Liver (tissue), 9 donors: Measurements from ENCODE around the gene LAMB4. TPM values are rescaled to one million over a fixed set of nuclear protein-coding genes. Genes with fewer than 3 reads are reported as not detected.

ENCODE experiments used
- DNase-seq: peaks from one replicate; pipeline ENCODE4 v3.0.0-alpha.2; 2017; ENCODE audit warnings: low spot score
- H3K27ac ChIP-seq, 2 donors: one replicate each; pipeline ENCODE4 v1.7.0; 2013; ENCODE audit warnings: inconsistent platforms in 2 of 2, low read length in 2 of 2, control low read depth in 1 of 2, low read depth in 1 of 2, mild to moderate bottlenecking in 1 of 2
- H3K27me3 ChIP-seq, 4 donors: one replicate each; pipeline versions ENCODE4 v1.6.1 to v1.7.0; 2013; ENCODE audit warnings: low read length in 3 of 4, inconsistent platforms in 1 of 4, mild to moderate bottlenecking in 1 of 4, moderate library complexity in 1 of 4; ENCODE audit not compliant: control insufficient read depth in 4 of 4, insufficient read depth in 4 of 4
- H3K36me3 ChIP-seq, 4 donors: one replicate each; pipeline versions ENCODE4 v1.6.1 to v1.7.0; 2013; ENCODE audit warnings: low read length in 3 of 4, mild to moderate bottlenecking in 3 of 4, low read depth in 1 of 4, moderate library complexity in 1 of 4; ENCODE audit not compliant: control insufficient read depth in 4 of 4, insufficient read depth in 3 of 4
- H3K4me1 ChIP-seq, 4 donors: one replicate each; pipeline versions ENCODE4 v1.6.1 to v1.7.0; 2013; ENCODE audit warnings: low read length in 3 of 4, mild to moderate bottlenecking in 3 of 4, moderate library complexity in 1 of 4; ENCODE audit not compliant: control insufficient read depth in 4 of 4, insufficient read depth in 4 of 4
- H3K4me3 ChIP-seq, 3 donors: one replicate each; pipeline versions ENCODE4 v1.6.1 to v1.7.0; 2013; ENCODE audit warnings: low read length in 3 of 3, control low read depth in 1 of 3, low read depth in 1 of 3, mild to moderate bottlenecking in 1 of 3
- H3K9ac ChIP-seq, 2 donors: one replicate each; pipeline ENCODE4 v1.7.0; 2013; ENCODE audit warnings: low read length in 2 of 2, mild to moderate bottlenecking in 2 of 2, moderate library complexity in 2 of 2, control low read depth in 1 of 2, low read depth in 1 of 2
- H3K9me3 ChIP-seq, 4 donors: one replicate each; pipeline versions ENCODE4 v1.6.1 to v1.7.0; 2013; ENCODE audit warnings: low read length in 3 of 4; ENCODE audit not compliant: control insufficient read depth in 4 of 4
- EGR1 ChIP-seq, 2 donors: IDR thresholded peaks; 2 replicates each; pipeline ENCODE4 v1.6.1; 2016 to 2018; ENCODE audit warnings: antibody characterized with exemption in 2 of 2, low read depth in 2 of 2
- FOXA1 ChIP-seq: IDR thresholded peaks from 2 replicates; pipeline ENCODE4 v1.6.1; 2016; ENCODE audit warnings: antibody characterized with exemption
- FOXA2 ChIP-seq: IDR thresholded peaks from 2 replicates; pipeline ENCODE4 v1.6.1; 2016; ENCODE audit warnings: antibody characterized with exemption
- GABPA ChIP-seq, 2 donors: IDR thresholded peaks in 1 of 2; conservative IDR thresholded peaks in 1 of 2; 2 replicates each; pipeline ENCODE4 v1.6.1; 2016; ENCODE audit warnings: antibody characterized with exemption in 2 of 2, mild to moderate bottlenecking in 1 of 2, moderate library complexity in 1 of 2
- HNF4A ChIP-seq, 2 donors: conservative IDR thresholded peaks; 2 replicates each; pipeline ENCODE4 v1.6.1; 2016; ENCODE audit warnings: antibody characterized with exemption in 2 of 2, mild to moderate bottlenecking in 2 of 2
- HNF4G ChIP-seq: IDR thresholded peaks from 2 replicates; pipeline ENCODE4 v1.6.1; 2016; ENCODE audit warnings: antibody characterized with exemption
- JUND ChIP-seq, 2 donors: IDR thresholded peaks; 2 replicates each; pipeline ENCODE4 v1.6.1; 2016; ENCODE audit warnings: antibody characterized with exemption in 2 of 2
- MAX ChIP-seq: IDR thresholded peaks from 2 replicates; pipeline ENCODE4 v1.6.1; 2016; ENCODE audit warnings: antibody characterized with exemption
- NR2F2 ChIP-seq: IDR thresholded peaks from 2 replicates; pipeline ENCODE4 v1.6.1; 2016; ENCODE audit warnings: antibody characterized with exemption
- RAD21 ChIP-seq, 2 donors: IDR thresholded peaks; 2 replicates each; pipeline ENCODE4 v1.6.1; 2016; ENCODE audit warnings: antibody characterized with exemption in 2 of 2, mild to moderate bottlenecking in 2 of 2
- REST ChIP-seq: IDR thresholded peaks from 2 replicates; pipeline ENCODE4 v1.6.1; 2016; ENCODE audit warnings: antibody characterized with exemption, mild to moderate bottlenecking
- RXRA ChIP-seq, 2 donors: IDR thresholded peaks; 2 replicates each; pipeline ENCODE4 v1.6.1; 2017 to 2018; ENCODE audit warnings: antibody characterized with exemption in 2 of 2, mild to moderate bottlenecking in 1 of 2
- SP1 ChIP-seq: IDR thresholded peaks from 2 replicates; pipeline ENCODE4 v1.6.1; 2018; ENCODE audit warnings: antibody characterized with exemption, mild to moderate bottlenecking
- TAF1 ChIP-seq: conservative IDR thresholded peaks from 2 replicates; pipeline ENCODE4 v1.6.1; 2016; ENCODE audit warnings: antibody characterized with exemption, mild to moderate bottlenecking
- YY1 ChIP-seq: IDR thresholded peaks from 2 replicates; pipeline ENCODE4 v1.6.1; 2016; ENCODE audit warnings: antibody characterized with exemption, mild to moderate bottlenecking
- ZBTB33 ChIP-seq: IDR thresholded peaks from 2 replicates; pipeline ENCODE4 v1.6.1; 2016; ENCODE audit warnings: antibody characterized with exemption
- WGBS: extraction: QIAGEN DNeasy Blood & Tissue Kit; methylation state at CpG from one replicate; pipeline ENCODE4 v1.1.7; 2013; 5-methylcytosine and 5-hydroxymethylcytosine counted together
- polyA plus RNA-seq, 2 donors: library from polyadenylated mRNA; stranded (reverse) in 1 of 2; unstranded in 1 of 2; fragments of 200-250 nt in 1 of 2; fragments of >200 nt in 1 of 2; fragmentation: Nextera tagmentation in 1 of 2; extraction: Ambion mirVana in 1 of 2; gene quantifications; one replicate each; pipeline versions ENCODE4 v1.2.1 to v1.2.3, GENCODE V29; 2013 to 2015
- total RNA-seq, 2 donors: library from RNA; depleted of rRNA; stranded (reverse); fragments of >200 nt; gene quantifications; one replicate each; pipeline ENCODE4 v1.2.3, GENCODE V29; 2014
- TF ChIP-seq, protein P1 (sequence below): IDR thresholded peaks from 2 replicates; pipeline ENCODE4 v1.6.1; 2016; ENCODE audit warnings: antibody characterized with exemption
- TF ChIP-seq, protein P2 (sequence below): fragments of 150-350 bp; IDR thresholded peaks from 2 replicates; pipeline ENCODE4 v1.5.1; 2017; ENCODE audit warnings: improper control_type of control experiment, low read depth, low read length; ENCODE audit not compliant: missing input control
- donor health status: healthy.
- donor health status: healthy.
- donor health status: healthy.
- donor health status: healthy.
- donor health status: healthy.

The LAMB4 gene
- total and polyA plus RNA-seq, 4 donors, result under 0.01 to 0.03 TPM; not detected in 2

DNA sequence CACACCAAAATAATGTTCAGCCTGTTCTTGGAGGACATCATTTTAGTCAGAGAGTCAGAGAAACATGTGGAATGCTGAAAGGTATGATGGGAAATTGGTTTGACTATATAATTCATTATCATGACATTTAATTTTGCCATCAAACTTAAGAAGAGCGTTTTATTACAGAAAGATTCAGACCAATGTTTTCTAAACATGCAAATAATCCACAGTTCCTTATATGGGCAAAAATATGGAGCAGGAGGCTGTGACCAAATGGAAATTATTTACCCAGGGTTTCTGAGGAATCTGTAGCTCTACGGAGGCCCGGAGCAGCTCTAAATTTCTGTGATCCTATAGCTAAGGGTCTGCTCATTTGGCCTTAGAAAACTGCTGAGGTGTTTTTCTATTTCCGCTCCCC is 33.2 kb downstream of the LAMB4 start:
- 91% methylated on average over 4 of the region's 4 CpGs for WGBS
- peaks cover 10 to 20% (median 18%) of the 10 kb centered on the region in 4 donors for H3K4me1 ChIP-seq
- no peak overlapping the region for H3K9ac ChIP-seq
- H3K9me3 ChIP-seq, result no peaks in the 10 kb centered on the region
- no peak overlapping the region for H3K27ac ChIP-seq
- no peak for DNase-seq
- no peaks in the 10 kb centered on the region for H3K36me3 ChIP-seq
- no peaks in the 10 kb centered on the region for H3K27me3 ChIP-seq
- TF ChIP-seq GABPA (IDR thresholded peaks at IDR 0.05 in 1 of 2, conservative IDR thresholded peaks at IDR 0.05 in 1 of 2) (no peak), NR2F2 (no peak), REST (no peak), MAX (no peak)
- TF ChIP-seq, protein P1, sequence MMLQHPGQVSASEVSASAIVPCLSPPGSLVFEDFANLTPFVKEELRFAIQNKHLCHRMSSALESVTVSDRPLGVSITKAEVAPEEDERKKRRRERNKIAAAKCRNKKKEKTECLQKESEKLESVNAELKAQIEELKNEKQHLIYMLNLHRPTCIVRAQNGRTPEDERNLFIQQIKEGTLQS, result no peak
- no peak overlapping the region for H3K4me3 ChIP-seq

DNA sequence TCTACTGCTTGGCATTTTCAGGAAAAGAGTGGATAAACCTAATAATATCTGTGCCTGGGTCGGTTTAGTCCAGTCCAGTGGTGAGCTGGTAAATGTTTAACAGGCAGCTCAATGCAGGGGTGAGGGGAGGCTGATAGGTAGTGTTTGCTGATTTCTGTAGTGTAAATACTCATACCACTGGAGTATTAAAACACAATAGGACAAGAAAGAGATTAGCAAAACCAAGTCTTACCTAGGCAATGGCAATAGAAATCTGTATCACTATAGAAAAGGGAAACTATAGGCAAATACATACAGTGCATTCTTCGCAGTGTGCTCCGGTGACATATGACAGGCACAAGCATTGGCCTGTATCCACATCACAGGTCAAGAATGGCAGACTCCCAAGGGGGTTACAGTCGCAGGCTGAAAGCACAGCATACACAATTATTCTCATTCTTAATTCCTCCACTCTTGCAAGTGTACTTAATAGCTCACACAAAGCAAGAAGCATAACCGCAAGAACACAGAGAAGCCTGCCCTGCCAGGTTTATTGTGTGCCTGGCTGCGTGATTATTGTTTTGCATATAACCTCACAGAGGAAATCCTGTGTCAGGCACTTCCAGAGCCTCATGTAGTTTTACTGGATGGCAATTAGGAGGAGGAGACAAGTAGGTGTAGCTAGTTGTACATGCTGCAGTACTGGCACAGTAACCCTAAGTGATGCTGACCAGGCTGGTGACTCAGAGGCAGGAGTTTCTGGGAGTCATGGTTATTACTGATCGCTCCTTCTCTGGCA is 35.0 kb downstream of the LAMB4 start:
- peak; percentile 69 for TF ChIP-seq FOXA2
- peak; percentile 71 for TF ChIP-seq FOXA1
- TF ChIP-seq RXRA (IDR thresholded peaks at IDR 0.05), result peak; percentile 53 to 59
- TF ChIP-seq NR2F2, result no peak
- TF ChIP-seq TAF1, result no peak
- TF ChIP-seq GABPA (IDR thresholded peaks at IDR 0.05 in 1 of 2, conservative IDR thresholded peaks at IDR 0.05 in 1 of 2), result no peak
- no peak for TF ChIP-seq HNF4G
- no peak for TF ChIP-seq ZBTB33
- TF ChIP-seq REST, result peak; percentile 75
- no peak for TF ChIP-seq EGR1 (IDR thresholded peaks at IDR 0.05; ENCODE audit: low read depth in 2 of 2)
- peak; percentile 64 to 68 for TF ChIP-seq HNF4A (conservative IDR thresholded peaks at IDR 0.05)
- TF ChIP-seq YY1, result peak; percentile 41
- peak in 1 of 2 donors; percentile 43 for TF ChIP-seq JUND (IDR thresholded peaks at IDR 0.05)
- TF ChIP-seq, protein P2, sequence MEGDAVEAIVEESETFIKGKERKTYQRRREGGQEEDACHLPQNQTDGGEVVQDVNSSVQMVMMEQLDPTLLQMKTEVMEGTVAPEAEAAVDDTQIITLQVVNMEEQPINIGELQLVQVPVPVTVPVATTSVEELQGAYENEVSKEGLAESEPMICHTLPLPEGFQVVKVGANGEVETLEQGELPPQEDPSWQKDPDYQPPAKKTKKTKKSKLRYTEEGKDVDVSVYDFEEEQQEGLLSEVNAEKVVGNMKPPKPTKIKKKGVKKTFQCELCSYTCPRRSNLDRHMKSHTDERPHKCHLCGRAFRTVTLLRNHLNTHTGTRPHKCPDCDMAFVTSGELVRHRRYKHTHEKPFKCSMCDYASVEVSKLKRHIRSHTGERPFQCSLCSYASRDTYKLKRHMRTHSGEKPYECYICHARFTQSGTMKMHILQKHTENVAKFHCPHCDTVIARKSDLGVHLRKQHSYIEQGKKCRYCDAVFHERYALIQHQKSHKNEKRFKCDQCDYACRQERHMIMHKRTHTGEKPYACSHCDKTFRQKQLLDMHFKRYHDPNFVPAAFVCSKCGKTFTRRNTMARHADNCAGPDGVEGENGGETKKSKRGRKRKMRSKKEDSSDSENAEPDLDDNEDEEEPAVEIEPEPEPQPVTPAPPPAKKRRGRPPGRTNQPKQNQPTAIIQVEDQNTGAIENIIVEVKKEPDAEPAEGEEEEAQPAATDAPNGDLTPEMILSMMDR, result no peak
- TF ChIP-seq RAD21 (IDR thresholded peaks at IDR 0.05), result peak; percentile 30 to 39
- TF ChIP-seq, protein P1, result no peak
- no peak for TF ChIP-seq MAX
- peak; percentile 88 for TF ChIP-seq SP1
- H3K9me3 ChIP-seq, result no peaks in the 10 kb centered on the region
- peak overlapping the region in 1 of 2 donors; percentile 72 for H3K9ac ChIP-seq
- H3K36me3 ChIP-seq, result no peaks in the 10 kb centered on the region
- DNase-seq, result peak; percentile 68
- peak overlapping the region in 1 of 3 donors; percentile 14 for H3K4me3 ChIP-seq
- peaks cover 10 to 20% (median 18%) of the 10 kb centered on the region in 4 donors for H3K4me1 ChIP-seq
- H3K27me3 ChIP-seq, result no peaks in the 10 kb centered on the region
- 35% methylated on average over 7 of the region's 7 CpGs for WGBS
- peak overlapping the region; percentile 58 to 78 for H3K27ac ChIP-seq
